Measurements from ENCODE around the gene NAP1L4.
A peak's percentile ranks its signal among the peaks of the same experiment; 100 is the strongest.
"Not testable (repeated sequence)": the region's sequence is repeated elsewhere in the genome, so short reads cannot be mapped to it uniquely, and the experiment has no call there.

NAP1L4 gene

GRCh38 chr11:2910401-2910955, 81.7 kb downstream of the NAP1L4 start:
- no peak overlapping the region for H3K27ac ChIP-seq (ENCODE audit: low read depth, low read length)
- H3K9ac ChIP-seq (ENCODE audit: low read depth, low read length), result no peak overlapping the region
- H3K9me3 ChIP-seq (ENCODE audit: control insufficient read depth, insufficient read depth, low read length), result no peaks in the 10 kb centered on the region
- 0 out of 2 replicates have a peak, but pooled peaks cover 10% of the 10 kb centered on the region for H3K4me1 ChIP-seq (ENCODE audit: control insufficient read depth, insufficient read depth, low read length)
- H3K4me3 ChIP-seq (ENCODE audit: low read depth, low read length), result no peak overlapping the region
- no peaks in the 10 kb centered on the region for H3K27me3 ChIP-seq (ENCODE audit: control insufficient read depth, insufficient read depth, low read length)
- no peaks in the 10 kb centered on the region for H3K36me3 ChIP-seq (ENCODE audit: control insufficient read depth, insufficient read depth, low read length)

- Histone ChIP-seq H3K9me3 (ENCODE audit: control insufficient read depth, insufficient read depth, low read length) (no peaks in the 10 kb centered on the region), H3K4me1 (ENCODE audit: control insufficient read depth, insufficient read depth, low read length) (0 out of 2 replicates have a peak, but pooled peaks cover 10% of the 10 kb centered on the region), H3K4me3 (ENCODE audit: low read depth, low read length) (no peak overlapping the region), H3K27me3 (ENCODE audit: control insufficient read depth, insufficient read depth, low read length) (no peaks in the 10 kb centered on the region), H3K36me3 (ENCODE audit: control insufficient read depth, insufficient read depth, low read length) (no peaks in the 10 kb centered on the region), H3K27ac (ENCODE audit: low read depth, low read length) (no peak overlapping the region), H3K9ac (ENCODE audit: low read depth, low read length) (no peak overlapping the region)
Measured at GRCh38 chr11:2909133-2909902, 82.8 kb downstream of the NAP1L4 start.

GRCh38 chr11:2908130-2908529, 84.0 kb downstream of the NAP1L4 start:
- H3K27me3 ChIP-seq (ENCODE audit: control insufficient read depth, insufficient read depth, low read length), result no peaks in the 10 kb centered on the region
- no peak overlapping the region for H3K4me3 ChIP-seq (ENCODE audit: low read depth, low read length)
- H3K4me1 ChIP-seq (ENCODE audit: control insufficient read depth, insufficient read depth, low read length), result peaks cover 10% of the 10 kb centered on the region
- no peak overlapping the region for H3K9ac ChIP-seq (ENCODE audit: low read depth, low read length)
- no peaks in the 10 kb centered on the region for H3K9me3 ChIP-seq (ENCODE audit: control insufficient read depth, insufficient read depth, low read length)
- no peaks in the 10 kb centered on the region for H3K36me3 ChIP-seq (ENCODE audit: control insufficient read depth, insufficient read depth, low read length)
- H3K27ac ChIP-seq (ENCODE audit: low read depth, low read length), result no peak overlapping the region

- H3K36me3 ChIP-seq (ENCODE audit: control insufficient read depth, insufficient read depth, low read length); H3K27ac ChIP-seq (ENCODE audit: low read depth, low read length); H3K4me3 ChIP-seq (ENCODE audit: low read depth, low read length); H3K27me3 ChIP-seq (ENCODE audit: control insufficient read depth, insufficient read depth, low read length); H3K9me3 ChIP-seq (ENCODE audit: control insufficient read depth, insufficient read depth, low read length); H3K9ac ChIP-seq (ENCODE audit: low read depth, low read length): not testable (repeated sequence)
- peaks cover 13% of the 10 kb centered on the region for H3K4me1 ChIP-seq (ENCODE audit: control insufficient read depth, insufficient read depth, low read length)
Measured at GRCh38 chr11:2905299-2905698, 86.8 kb downstream of the NAP1L4 start.

GRCh38 chr11:2904153-2905052, 87.7 kb downstream of the NAP1L4 start:
- no peaks in the 10 kb centered on the region for H3K36me3 ChIP-seq (ENCODE audit: control insufficient read depth, insufficient read depth, low read length)
- H3K27ac ChIP-seq (ENCODE audit: low read depth, low read length), result no peak overlapping the region
- H3K9ac ChIP-seq (ENCODE audit: low read depth, low read length), result no peak overlapping the region
- no peaks in the 10 kb centered on the region for H3K9me3 ChIP-seq (ENCODE audit: control insufficient read depth, insufficient read depth, low read length)
- peaks cover 13% of the 10 kb centered on the region for H3K4me1 ChIP-seq (ENCODE audit: control insufficient read depth, insufficient read depth, low read length)
- peaks cover 13% of the 10 kb centered on the region for H3K27me3 ChIP-seq (ENCODE audit: control insufficient read depth, insufficient read depth, low read length)
- H3K4me3 ChIP-seq (ENCODE audit: low read depth, low read length), result no peak overlapping the region

- Histone ChIP-seq H3K27me3 (ENCODE audit: control insufficient read depth, insufficient read depth, low read length) (peaks cover 15% of the 10 kb centered on the region), H3K4me3 (ENCODE audit: low read depth, low read length) (no peak overlapping the region), H3K36me3 (ENCODE audit: control insufficient read depth, insufficient read depth, low read length) (no peaks in the 10 kb centered on the region), H3K27ac (ENCODE audit: low read depth, low read length) (no peak overlapping the region), H3K4me1 (ENCODE audit: control insufficient read depth, insufficient read depth, low read length) (peaks cover 13% of the 10 kb centered on the region), H3K9ac (ENCODE audit: low read depth, low read length) (no peak overlapping the region), H3K9me3 (ENCODE audit: control insufficient read depth, insufficient read depth, low read length) (no peaks in the 10 kb centered on the region)
Measured at GRCh38 chr11:2903672-2904011, 88.5 kb downstream of the NAP1L4 start.

GRCh38 chr11:2902784-2903671, 89.1 kb downstream of the NAP1L4 start:
- Histone ChIP-seq H3K36me3 (ENCODE audit: control insufficient read depth, insufficient read depth, low read length) (no peaks in the 10 kb centered on the region), H3K9ac (ENCODE audit: low read depth, low read length) (no peak overlapping the region), H3K27ac (ENCODE audit: low read depth, low read length) (peak overlapping the region; percentile 22), H3K9me3 (ENCODE audit: control insufficient read depth, insufficient read depth, low read length) (no peaks in the 10 kb centered on the region), H3K4me1 (ENCODE audit: control insufficient read depth, insufficient read depth, low read length) (peaks cover 13% of the 10 kb centered on the region), H3K27me3 (ENCODE audit: control insufficient read depth, insufficient read depth, low read length) (peaks cover 15% of the 10 kb centered on the region), H3K4me3 (ENCODE audit: low read depth, low read length) (peak overlapping the region; percentile 66; the same call in 1 of the 2 replicates)

GRCh38 chr11:2901854-2902783, 90.0 kb downstream of the NAP1L4 start:
- Histone ChIP-seq H3K27me3 (ENCODE audit: control insufficient read depth, insufficient read depth, low read length) (peaks cover 15% of the 10 kb centered on the region), H3K27ac (ENCODE audit: low read depth, low read length) (peak overlapping the region; percentile 22), H3K9ac (ENCODE audit: low read depth, low read length) (no peak overlapping the region), H3K36me3 (ENCODE audit: control insufficient read depth, insufficient read depth, low read length) (no peaks in the 10 kb centered on the region), H3K9me3 (ENCODE audit: control insufficient read depth, insufficient read depth, low read length) (no peaks in the 10 kb centered on the region), H3K4me3 (ENCODE audit: low read depth, low read length) (peak overlapping the region; percentile 66), H3K4me1 (ENCODE audit: control insufficient read depth, insufficient read depth, low read length) (peaks cover 13% of the 10 kb centered on the region)

- no peak overlapping the region for H3K9ac ChIP-seq (ENCODE audit: low read depth, low read length)
- H3K4me1 ChIP-seq (ENCODE audit: control insufficient read depth, insufficient read depth, low read length), result peaks cover 13% of the 10 kb centered on the region
- H3K36me3 ChIP-seq (ENCODE audit: control insufficient read depth, insufficient read depth, low read length), result no peaks in the 10 kb centered on the region
- no peak overlapping the region for H3K27ac ChIP-seq (ENCODE audit: low read depth, low read length)
- H3K9me3 ChIP-seq (ENCODE audit: control insufficient read depth, insufficient read depth, low read length), result no peaks in the 10 kb centered on the region
- peaks cover 15% of the 10 kb centered on the region for H3K27me3 ChIP-seq (ENCODE audit: control insufficient read depth, insufficient read depth, low read length)
- peak overlapping the region; percentile 60 for H3K4me3 ChIP-seq (ENCODE audit: low read depth, low read length)
Measured at GRCh38 chr11:2901196-2901796, 90.8 kb downstream of the NAP1L4 start.

All from HUES48 (cell line).